CD14-positive monocyte (primary cell): Measurements from ENCODE around the gene ACVRL1. TPM values are rescaled to one million over a fixed set of nuclear protein-coding genes. Genes with fewer than 3 reads are reported as not detected.

Experiments
- DNase-seq, 3 donors: peaks; one replicate each; pipeline ENCODE4 v3.0.0-alpha.2; 2011 to 2022
- H2AFZ ChIP-seq: 2 replicates; pipeline ENCODE4 v1.6.0; 2012; ENCODE audit warnings: mild to moderate bottlenecking, low read depth, low read length, inconsistent platforms; ENCODE audit not compliant: insufficient read depth, poor library complexity, severe bottlenecking
- H3K27ac ChIP-seq, 2 donors: 1 replicate in 1 of 2; 2 replicates in 1 of 2; pipeline ENCODE4 v1.5.1; 2012 to 2013; ENCODE audit warnings: low read length in 2 of 2, control low read depth in 1 of 2, inconsistent platforms in 1 of 2, low read depth in 1 of 2, mild to moderate bottlenecking in 1 of 2
- H3K27me3 ChIP-seq, 2 donors: one replicate each; pipeline versions ENCODE4 v1.6.0 to v1.6.1; 2011 to 2013; ENCODE audit warnings: low read length in 2 of 2; ENCODE audit not compliant: control insufficient read depth in 2 of 2, insufficient read depth in 2 of 2
- H3K36me3 ChIP-seq, 2 donors: replicated peaks in 1 of 2; 1 replicate in 1 of 2; 2 replicates in 1 of 2; pipeline versions ENCODE4 v1.5.1 to v1.6.1; 2012 to 2013; ENCODE audit warnings: low read length in 2 of 2, control low read depth in 1 of 2, inconsistent platforms in 1 of 2, mild to moderate bottlenecking in 1 of 2; ENCODE audit not compliant: insufficient read depth in 2 of 2, control insufficient read depth in 1 of 2
- H3K4me1 ChIP-seq, 2 donors: 1 replicate in 1 of 2; 2 replicates in 1 of 2; pipeline versions ENCODE4 v1.5.1 to v1.6.1; 2012 to 2013; ENCODE audit warnings: low read length in 2 of 2, control low read depth in 1 of 2, inconsistent platforms in 1 of 2, mild to moderate bottlenecking in 1 of 2, moderate library complexity in 1 of 2; ENCODE audit not compliant: insufficient read depth in 2 of 2, control insufficient read depth in 1 of 2
- H3K4me2 ChIP-seq: replicated peaks from 2 replicates; pipeline ENCODE3; 2012; ENCODE audit warnings: low read length, moderate library complexity, mild to moderate bottlenecking; ENCODE audit not compliant: poor library complexity, severe bottlenecking; ENCODE audit errors: extremely low read depth
- H3K4me3 ChIP-seq, 3 experiments: fragments of 200-600 bp in 1 of 3; sonication (generic) in 1 of 3; replicated peaks in 1 of 3; 1 replicate in 2 of 3; 2 replicates in 1 of 3; pipeline ENCODE4 v1.5.1; 2011 to 2013; ENCODE audit warnings: low read length in 3 of 3, mild to moderate bottlenecking in 3 of 3, control low read depth in 2 of 3, low read depth in 2 of 3, inconsistent platforms in 1 of 3, moderate library complexity in 1 of 3
- H3K79me2 ChIP-seq: 2 replicates; pipeline ENCODE4 v1.6.0; 2012; ENCODE audit warnings: mild to moderate bottlenecking, control low read depth, inconsistent platforms, low read length, moderate library complexity; ENCODE audit not compliant: insufficient read depth
- H3K9ac ChIP-seq: 2 replicates; pipeline ENCODE4 v1.6.0; 2017; ENCODE audit warnings: low read length, mild to moderate bottlenecking; ENCODE audit not compliant: insufficient read depth, poor library complexity, severe bottlenecking
- H3K9me3 ChIP-seq, 2 donors: replicated peaks in 1 of 2; 1 replicate in 1 of 2; 2 replicates in 1 of 2; pipeline versions ENCODE4 v1.5.1 to v1.6.1; 2012 to 2013; ENCODE audit warnings: low read length in 2 of 2, control low read depth in 1 of 2; ENCODE audit not compliant: control insufficient read depth in 1 of 2, insufficient read depth in 1 of 2
- H4K20me1 ChIP-seq: 2 replicates; pipeline ENCODE4 v1.6.0; 2012; ENCODE audit warnings: mild to moderate bottlenecking, low read length, control low read depth, moderate library complexity; ENCODE audit not compliant: insufficient read depth
- H3K27ac Mint-ChIP-seq, 7 donors: one replicate each; pipeline ENCODE4 v1.8.0; 2020; ENCODE audit warnings: mild to moderate bottlenecking in 7 of 7, mixed read lengths in 7 of 7, moderate library complexity in 6 of 7, inconsistent platforms in 2 of 7
- H3K27me3 Mint-ChIP-seq, 3 donors: one replicate each; pipeline ENCODE4 v1.8.0; 2021 to 2022; ENCODE audit warnings: low read depth in 3 of 3, mild to moderate bottlenecking in 3 of 3, mixed read lengths in 3 of 3, moderate library complexity in 3 of 3, inconsistent platforms in 1 of 3
- H3K36me3 Mint-ChIP-seq, 2 donors: one replicate each; pipeline ENCODE4 v1.8.0; 2020; ENCODE audit warnings: mixed read lengths in 2 of 2, inconsistent platforms in 1 of 2, mild to moderate bottlenecking in 1 of 2
- H3K4me1 Mint-ChIP-seq: one replicate; pipeline ENCODE4 v1.8.0; 2020; ENCODE audit warnings: mild to moderate bottlenecking, mixed read lengths
- H3K4me3 Mint-ChIP-seq, 2 donors: one replicate each; pipeline ENCODE4 v1.8.0; 2020; ENCODE audit warnings: mild to moderate bottlenecking in 2 of 2, mixed read lengths in 2 of 2, moderate library complexity in 1 of 2
- H3K9me3 Mint-ChIP-seq, 7 donors: one replicate each; pipeline ENCODE4 v1.8.0; 2020 to 2022; ENCODE audit warnings: mixed read lengths in 7 of 7, mild to moderate bottlenecking in 6 of 7, moderate library complexity in 6 of 7, inconsistent platforms in 2 of 7
- WGBS: methylation state at CpG from one replicate; pipeline ENCODE4 v1.1.5; 2013; ENCODE audit warnings: missing lambda C conversion rate; ENCODE audit not compliant: insufficient coverage; 5-methylcytosine and 5-hydroxymethylcytosine counted together
- intact Hi-C, 2 donors: fragments of 100-400 bp; cut with micrococcal nuclease; formaldehyde crosslinking; loops; one replicate each; pipeline versions ENCODE4 v1.15.0 to v1.15.1; 2023
- polyA plus RNA-seq, 3 donors: library from polyadenylated mRNA; depleted of rRNA in 1 of 3; unstranded in 2 of 3; stranded (reverse) in 1 of 3; fragments of 300-500 nt in 2 of 3; fragments of >200 nt in 1 of 3; fragmentation: Illumina TruSeq in 2 of 3; gene quantifications; 1 replicate in 2 of 3; 2 replicates in 1 of 3; pipeline ENCODE4 v1.2.3, GENCODE V29; 2012 to 2021
- TF ChIP-seq, protein P1 (sequence below): fragments of 200-600 bp; IDR thresholded peaks from one replicate; pipeline ENCODE4 v1.8.0; 2022; ENCODE audit warnings: antibody characterized with exemption, mild to moderate bottlenecking

ACVRL1 gene
- polyA plus RNA-seq, 3 donors: 1.5 to 3.6 (median 2.0) TPM

DNA sequence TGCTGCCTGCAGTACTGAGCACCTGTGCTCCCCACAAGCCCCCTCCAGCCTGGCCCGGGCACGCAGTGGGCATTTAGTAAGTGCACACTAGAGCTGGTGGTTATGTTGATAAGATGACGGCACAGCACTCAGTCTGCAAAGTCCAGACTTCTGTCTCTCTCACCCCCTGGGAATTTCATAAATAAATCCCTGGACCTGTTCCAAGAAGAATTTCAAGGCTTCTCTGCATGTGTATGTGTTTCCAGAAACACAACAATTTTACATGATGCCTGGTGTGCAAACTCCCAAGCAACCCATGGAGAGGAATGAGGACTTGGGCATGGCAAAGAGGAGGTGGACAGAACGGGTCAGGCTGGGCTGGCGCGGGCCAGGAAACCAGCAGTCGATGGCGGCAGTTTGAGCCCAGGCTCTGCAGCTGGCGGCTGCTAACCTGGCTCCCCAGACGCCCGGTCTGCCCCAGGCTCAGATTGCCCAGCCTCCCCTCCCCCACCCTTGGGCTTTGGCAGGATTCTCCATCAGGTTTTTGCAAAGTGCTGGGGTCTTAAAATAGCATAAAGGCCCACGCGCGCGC, 33.8 kb downstream of the ACVRL1 start:
- Histone ChIP-seq H2AFZ (no peak overlapping the region), H3K4me1 (no peaks in the 10 kb centered on the region), H4K20me1 (no peaks in the 10 kb centered on the region), H3K27ac (no peak overlapping the region), H3K9me3 (peaks cover 11 to 12% of the 10 kb centered on the region in 2 donors), H3K4me3 (no peak overlapping the region), H3K27me3 (no peaks in the 10 kb centered on the region), H3K36me3 (no peaks in the 10 kb centered on the region), H3K9ac (no peak overlapping the region), H3K79me2 (no peaks in the 10 kb centered on the region), H3K4me2 (no peak overlapping the region)
- H3K27me3 Mint-ChIP-seq: peaks cover 2 to 8% (median 8%) of the 10 kb centered on the region in 3 donors
- 94% methylated on average over 8 of the region's 15 CpGs for WGBS
- peaks cover 4% of the 10 kb centered on the region for H3K4me1 Mint-ChIP-seq
- intact Hi-C loops: no loop called here
- TF ChIP-seq, protein P1, sequence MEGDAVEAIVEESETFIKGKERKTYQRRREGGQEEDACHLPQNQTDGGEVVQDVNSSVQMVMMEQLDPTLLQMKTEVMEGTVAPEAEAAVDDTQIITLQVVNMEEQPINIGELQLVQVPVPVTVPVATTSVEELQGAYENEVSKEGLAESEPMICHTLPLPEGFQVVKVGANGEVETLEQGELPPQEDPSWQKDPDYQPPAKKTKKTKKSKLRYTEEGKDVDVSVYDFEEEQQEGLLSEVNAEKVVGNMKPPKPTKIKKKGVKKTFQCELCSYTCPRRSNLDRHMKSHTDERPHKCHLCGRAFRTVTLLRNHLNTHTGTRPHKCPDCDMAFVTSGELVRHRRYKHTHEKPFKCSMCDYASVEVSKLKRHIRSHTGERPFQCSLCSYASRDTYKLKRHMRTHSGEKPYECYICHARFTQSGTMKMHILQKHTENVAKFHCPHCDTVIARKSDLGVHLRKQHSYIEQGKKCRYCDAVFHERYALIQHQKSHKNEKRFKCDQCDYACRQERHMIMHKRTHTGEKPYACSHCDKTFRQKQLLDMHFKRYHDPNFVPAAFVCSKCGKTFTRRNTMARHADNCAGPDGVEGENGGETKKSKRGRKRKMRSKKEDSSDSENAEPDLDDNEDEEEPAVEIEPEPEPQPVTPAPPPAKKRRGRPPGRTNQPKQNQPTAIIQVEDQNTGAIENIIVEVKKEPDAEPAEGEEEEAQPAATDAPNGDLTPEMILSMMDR: no peak
- H3K9me3 Mint-ChIP-seq: peaks cover 15 to 24% (median 19%) of the 10 kb centered on the region in 7 donors
- no peak for DNase-seq
- no peak overlapping the region for H3K27ac Mint-ChIP-seq
- no peak overlapping the region for H3K4me3 Mint-ChIP-seq
- peaks cover 4 to 8% of the 10 kb centered on the region in 2 donors for H3K36me3 Mint-ChIP-seq

- Histone ChIP-seq H4K20me1 (no peaks in the 10 kb centered on the region), H3K27ac (no peak overlapping the region), H2AFZ (no peak overlapping the region), H3K79me2 (no peaks in the 10 kb centered on the region), H3K9ac (no peak overlapping the region), H3K36me3 (no peaks in the 10 kb centered on the region), H3K4me3 (no peak overlapping the region), H3K4me1 (no peaks in the 10 kb centered on the region), H3K9me3 (peaks cover 11 to 12% of the 10 kb centered on the region in 2 donors), H3K4me2 (no peak overlapping the region), H3K27me3 (no peaks in the 10 kb centered on the region)
- TF ChIP-seq, protein P1: no peak
- WGBS: 35% methylated on average over 4 of the region's 4 CpGs
- intact Hi-C loops: no loop called here
- H3K36me3 Mint-ChIP-seq: peaks cover 4 to 8% of the 10 kb centered on the region in 2 donors
- peak overlapping the region in 1 of 7 donors; percentile 28 for H3K27ac Mint-ChIP-seq
- H3K4me3 Mint-ChIP-seq: no peak overlapping the region
- H3K4me1 Mint-ChIP-seq: peaks cover 4% of the 10 kb centered on the region
- H3K9me3 Mint-ChIP-seq: peaks cover 15 to 24% (median 19%) of the 10 kb centered on the region in 7 donors
- peaks cover 2 to 8% (median 8%) of the 10 kb centered on the region in 3 donors for H3K27me3 Mint-ChIP-seq
- no peak for DNase-seq
Observed at GRCh38 chr12:51941604-51942003, 34.3 kb downstream of the ACVRL1 start.
